Cardiac muscle cell (in vitro differentiated cells and primary cell): ENCODE data around the gene LUZP2. TPM values are rescaled to one million over a fixed set of nuclear protein-coding genes. Genes with fewer than 3 reads are reported as not detected.

ENCODE experiments used
- DNase-seq, 2 donors: peaks; one replicate each; pipeline versions ENCODE4 v3.0.0 to v3.0.0-alpha.2; 2010 to 2017; ENCODE audit warnings: low read depth in 1 of 2, low spot score in 1 of 2
- H3K27ac ChIP-seq: fragments of 200-600 bp; sonication (generic); 2 replicates; pipeline ENCODE4 v1.5.1; 2016
- H3K27me3 ChIP-seq: fragments of 200-600 bp; sonication (generic); 2 replicates; pipeline ENCODE4 v1.6.0; 2016; ENCODE audit warnings: control low read depth
- H3K36me3 ChIP-seq: fragments of 200-600 bp; sonication (generic); 2 replicates; pipeline ENCODE4 v1.5.1; 2016; ENCODE audit warnings: control low read depth
- H3K4me1 ChIP-seq: fragments of 200-600 bp; sonication (generic); 2 replicates; pipeline ENCODE4 v1.8.1; 2017; ENCODE audit warnings: low read depth, mild to moderate bottlenecking, mixed run types
- H3K4me3 ChIP-seq: fragments of 200-600 bp; sonication (generic); 2 replicates; pipeline ENCODE4 v1.5.1; 2016; ENCODE audit warnings: mild to moderate bottlenecking
- H3K9me3 ChIP-seq: fragments of 200-600 bp; sonication (generic); 2 replicates; pipeline ENCODE4 v1.5.1; 2017; ENCODE audit warnings: low read depth, mild to moderate bottlenecking, control low read depth
- polyA plus RNA-seq: library from polyadenylated mRNA; unstranded; fragments of >200 nt; fragmentation: Nextera tagmentation; extraction: Ambion mirVana; gene quantifications from 2 replicates; pipeline ENCODE4 v1.2.1, GENCODE V29; 2016
- total RNA-seq: library from RNA; depleted of rRNA; stranded (reverse); fragments of >200 nt; gene quantifications from 2 replicates; pipeline ENCODE4 v1.2.3, GENCODE V29; 2016
- TF ChIP-seq, protein P1 (sequence below): IDR thresholded peaks from 2 replicates; pipeline ENCODE4 v1.5.1; 2012; ENCODE audit warnings: low read depth, mild to moderate bottlenecking, low read length

Gene LUZP2
- total and polyA plus RNA-seq, 2 experiments from 2014 or later, result not detected

DNA sequence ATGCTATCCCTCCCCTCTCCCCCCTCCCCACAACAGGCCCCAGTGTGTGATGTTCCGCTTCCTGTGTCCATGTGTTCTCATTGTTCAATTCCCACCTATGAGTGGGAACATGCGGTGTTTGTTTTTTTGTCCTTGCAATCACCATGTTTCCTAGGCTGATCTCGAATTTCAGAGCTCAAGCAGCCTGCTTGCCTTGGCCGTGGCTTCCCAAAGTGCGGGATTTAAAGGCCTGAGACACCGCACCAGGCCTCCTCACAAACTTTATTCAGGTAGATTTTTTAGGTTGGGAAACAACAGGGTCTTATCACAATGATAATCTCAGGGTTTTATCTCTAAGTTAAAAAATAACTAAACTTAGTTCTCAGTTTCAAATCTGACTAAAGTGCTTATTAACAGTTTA, 125.4 kb downstream of the LUZP2 start:
- TF ChIP-seq, protein P1, sequence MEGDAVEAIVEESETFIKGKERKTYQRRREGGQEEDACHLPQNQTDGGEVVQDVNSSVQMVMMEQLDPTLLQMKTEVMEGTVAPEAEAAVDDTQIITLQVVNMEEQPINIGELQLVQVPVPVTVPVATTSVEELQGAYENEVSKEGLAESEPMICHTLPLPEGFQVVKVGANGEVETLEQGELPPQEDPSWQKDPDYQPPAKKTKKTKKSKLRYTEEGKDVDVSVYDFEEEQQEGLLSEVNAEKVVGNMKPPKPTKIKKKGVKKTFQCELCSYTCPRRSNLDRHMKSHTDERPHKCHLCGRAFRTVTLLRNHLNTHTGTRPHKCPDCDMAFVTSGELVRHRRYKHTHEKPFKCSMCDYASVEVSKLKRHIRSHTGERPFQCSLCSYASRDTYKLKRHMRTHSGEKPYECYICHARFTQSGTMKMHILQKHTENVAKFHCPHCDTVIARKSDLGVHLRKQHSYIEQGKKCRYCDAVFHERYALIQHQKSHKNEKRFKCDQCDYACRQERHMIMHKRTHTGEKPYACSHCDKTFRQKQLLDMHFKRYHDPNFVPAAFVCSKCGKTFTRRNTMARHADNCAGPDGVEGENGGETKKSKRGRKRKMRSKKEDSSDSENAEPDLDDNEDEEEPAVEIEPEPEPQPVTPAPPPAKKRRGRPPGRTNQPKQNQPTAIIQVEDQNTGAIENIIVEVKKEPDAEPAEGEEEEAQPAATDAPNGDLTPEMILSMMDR, result no peak
- Histone ChIP-seq H3K4me1 (no peaks in the 10 kb centered on the region), H3K36me3 (no peaks in the 10 kb centered on the region), H3K27me3 (no peaks in the 10 kb centered on the region), H3K27ac (no peak overlapping the region), H3K9me3 (no peaks in the 10 kb centered on the region), H3K4me3 (no peak overlapping the region)
- peak in 1 of 2 donors; percentile 4 for DNase-seq

DNA sequence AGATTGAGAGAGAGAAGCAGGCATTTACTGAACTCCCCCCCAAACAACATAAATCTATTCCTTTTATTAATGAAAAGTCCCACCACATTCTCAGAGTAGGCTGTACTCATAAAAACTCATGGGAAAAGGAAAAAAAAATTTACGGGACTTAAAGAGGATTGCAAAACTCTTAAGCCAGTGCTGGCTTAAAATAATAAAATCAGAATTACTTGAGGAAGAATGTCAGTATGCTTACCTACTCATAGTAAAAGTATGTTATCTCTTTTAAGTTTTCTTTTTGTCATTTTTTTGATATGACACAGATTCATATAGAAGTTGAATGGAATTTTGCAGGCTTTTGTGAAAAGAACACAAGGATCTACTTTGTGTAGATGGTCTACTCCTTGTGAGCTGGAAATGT, 126.3 kb downstream of the LUZP2 start:
- no peaks in the 10 kb centered on the region for H3K36me3 ChIP-seq
- H3K27me3 ChIP-seq, result no peaks in the 10 kb centered on the region
- H3K9me3 ChIP-seq, result no peaks in the 10 kb centered on the region
- no peaks in the 10 kb centered on the region for H3K4me1 ChIP-seq
- H3K27ac ChIP-seq, result no peak overlapping the region
- H3K4me3 ChIP-seq, result no peak overlapping the region
- TF ChIP-seq, protein P1, result no peak
- DNase-seq, result peak in 1 of 2 donors; percentile 2

DNA sequence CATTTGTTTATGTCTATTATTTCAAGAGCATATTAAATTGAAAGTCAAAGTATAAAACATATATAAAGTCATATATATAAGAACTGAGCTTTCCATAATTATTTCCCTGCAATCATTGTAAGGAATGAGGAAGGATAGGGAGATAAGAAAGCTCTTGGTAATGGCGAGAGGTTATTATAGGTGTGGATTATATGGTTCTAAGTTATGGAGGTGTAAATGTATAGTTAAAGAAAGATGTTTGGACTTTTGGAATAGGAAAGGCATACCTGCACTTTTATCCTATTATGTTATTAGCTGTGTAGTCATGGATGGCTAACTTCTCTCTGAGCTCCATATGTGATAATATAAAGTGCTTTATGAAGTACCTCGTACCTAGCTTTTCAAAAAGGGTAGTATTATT, 127.6 kb downstream of the LUZP2 start:
- H3K4me1 ChIP-seq, result no peaks in the 10 kb centered on the region
- no peaks in the 10 kb centered on the region for H3K9me3 ChIP-seq
- H3K36me3 ChIP-seq, result no peaks in the 10 kb centered on the region
- H3K27ac ChIP-seq, result no peak overlapping the region
- no peak for DNase-seq
- no peak overlapping the region for H3K4me3 ChIP-seq
- no peaks in the 10 kb centered on the region for H3K27me3 ChIP-seq
- TF ChIP-seq, protein P1, result no peak

DNA sequence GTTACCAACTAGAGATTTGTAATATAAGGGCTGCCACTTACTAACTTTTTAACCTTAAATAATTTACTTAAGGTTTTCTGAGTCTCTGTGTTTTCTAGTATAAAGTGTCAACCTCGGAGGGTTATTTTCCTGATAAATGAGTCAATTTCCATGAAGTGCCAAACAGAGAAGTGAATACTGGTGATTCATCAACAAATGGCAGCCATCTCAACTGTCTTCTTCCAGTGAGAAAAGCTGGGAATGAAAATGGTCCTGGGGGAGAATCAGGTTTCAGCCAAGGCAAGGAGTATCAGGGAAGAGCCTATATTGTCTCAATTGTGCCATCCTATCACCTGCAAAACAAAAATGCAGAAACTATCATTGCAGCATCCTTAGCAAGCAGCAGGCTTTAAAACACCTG, 129.1 kb downstream of the LUZP2 start:
- DNase-seq, result no peak
- Histone ChIP-seq H3K4me3 (no peak overlapping the region), H3K9me3 (no peaks in the 10 kb centered on the region), H3K27me3 (no peaks in the 10 kb centered on the region), H3K4me1 (no peaks in the 10 kb centered on the region), H3K27ac (no peak overlapping the region), H3K36me3 (no peaks in the 10 kb centered on the region)
- TF ChIP-seq, protein P1, result no peak

DNA sequence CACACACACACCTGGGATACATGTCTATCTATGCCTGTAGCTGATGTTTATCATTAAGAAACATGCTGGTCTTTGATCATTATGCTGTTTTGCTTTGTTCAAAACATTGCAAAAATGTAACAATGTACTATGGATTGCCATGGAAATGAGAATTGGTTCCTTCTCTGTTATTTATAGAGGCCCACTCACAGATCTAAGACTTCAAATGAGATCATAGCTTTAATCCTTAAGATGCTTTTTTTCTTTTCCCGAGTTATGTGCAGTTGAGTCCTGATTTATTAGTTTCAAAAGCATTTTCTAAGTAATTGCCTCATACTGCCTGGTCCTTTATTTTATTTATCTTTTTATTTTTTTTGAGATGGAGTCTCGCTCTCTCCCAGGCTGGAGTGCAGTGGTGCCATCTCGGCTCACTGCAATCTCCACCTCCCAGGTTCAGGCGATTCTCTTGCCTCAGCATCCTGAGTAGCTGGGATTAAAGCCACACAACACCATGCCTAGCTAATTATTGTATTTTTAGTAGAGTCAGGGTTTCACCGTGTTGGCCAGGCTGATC, 131.4 kb downstream of the LUZP2 start:
- no peak overlapping the region for H3K27ac ChIP-seq
- TF ChIP-seq, protein P1, result no peak
- DNase-seq, result no peak

DNA sequence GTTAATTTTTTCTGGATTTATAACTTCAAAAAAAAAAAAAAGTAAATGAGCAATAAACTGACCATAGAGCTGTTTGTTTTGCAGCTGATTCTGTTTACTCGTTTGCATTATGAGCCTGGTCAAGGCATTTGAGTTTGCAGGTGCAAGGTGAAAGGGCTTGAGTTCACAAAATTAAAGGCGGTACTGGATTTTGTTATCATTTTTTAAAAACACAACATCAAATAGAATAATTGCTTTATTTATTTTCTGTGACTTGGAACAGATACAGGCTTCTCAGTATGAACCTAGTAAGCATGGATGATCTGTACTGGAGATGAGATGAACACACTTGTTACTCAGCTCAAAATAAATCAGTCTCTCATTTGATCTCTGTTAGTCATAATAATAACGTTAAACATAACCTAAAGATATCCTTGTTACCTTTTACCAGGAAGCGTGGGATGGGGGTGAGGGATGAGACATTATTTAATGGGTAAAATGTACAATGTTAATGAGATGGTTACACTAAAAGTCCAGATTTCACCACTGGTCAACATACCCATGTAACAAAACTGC, 137.8 kb downstream of the LUZP2 start:
- TF ChIP-seq, protein P1, result no peak

More for the DNA sequence above, 131.4 kb downstream of the LUZP2 start:
- Histone ChIP-seq H3K36me3 (no peaks in the 10 kb centered on the region), H3K4me3 (no peak overlapping the region), H3K9me3 (no peaks in the 10 kb centered on the region), H3K4me1 (no peaks in the 10 kb centered on the region), H3K27me3 (no peaks in the 10 kb centered on the region)

More for the DNA sequence above, 137.8 kb downstream of the LUZP2 start:
- Histone ChIP-seq H3K9me3 (no peaks in the 10 kb centered on the region), H3K36me3 (no peaks in the 10 kb centered on the region), H3K4me3 (no peak overlapping the region), H3K4me1 (peaks cover 3% of the 10 kb centered on the region), H3K27ac (no peak overlapping the region), H3K27me3 (no peaks in the 10 kb centered on the region)
- DNase-seq, result no peak
